GM18519 (cell line): Measurements from ENCODE around the gene EDNRB.
"Not testable (repeated sequence)": the region's sequence is repeated elsewhere in the genome, so short reads cannot be mapped to it uniquely, and the experiment has no call there.

ENCODE experiments used
- ATAC-seq: cut with Tn5 transposase; IDR thresholded peaks from one replicate; pipeline ENCODE4 v1.9.1; 2021; ENCODE audit warnings: mild to moderate bottlenecking, moderate library complexity; ENCODE audit not compliant: unreplicated experiment, low FRiP score

EDNRB gene

GRCh38 chr13:77918391-77919245 is at the start of gene EDNRB:
TSS of gene EDNRB (minus strand) at chr13:77918831. CDS start at chr13:77918573, 258 bp downstream.
- ATAC-seq = no peak

- ATAC-seq = no peak
These were observed 48.0 kb upstream of the EDNRB start for GRCh38 chr13:77966671-77967070.

GRCh38 chr13:77952737-77953136 is 34.1 kb upstream of the EDNRB start:
- no peak for ATAC-seq

GRCh38 chr13:77952276-77952675 is 33.6 kb upstream of the EDNRB start:
- ATAC-seq = no peak

- ATAC-seq = no peak
These were observed 27.9 kb upstream of the EDNRB start for GRCh38 chr13:77946522-77946921.

GRCh38 chr13:77935063-77935462 is 16.4 kb upstream of the EDNRB start:
- ATAC-seq = not testable (repeated sequence)

GRCh38 chr13:77930430-77930829 is 11.8 kb upstream of the EDNRB start:
- ATAC-seq = no peak

GRCh38 chr13:77928909-77929308 is 10.3 kb upstream of the EDNRB start:
- peak; percentile 97 for ATAC-seq

- no peak for ATAC-seq
These were observed 7.0 kb upstream of the EDNRB start for GRCh38 chr13:77925616-77926015.

- ATAC-seq = no peak
These were observed 1.3 kb upstream of the EDNRB start for GRCh38 chr13:77919921-77920294.

GRCh38 chr13:77919246-77919920 is 752 bp upstream of the EDNRB start:
- no peak for ATAC-seq

- no peak for ATAC-seq
These were observed 2.1 kb downstream of the EDNRB start for GRCh38 chr13:77916488-77916887.

- ATAC-seq = no peak
These were observed 2.9 kb downstream of the EDNRB start for GRCh38 chr13:77915686-77916085.

- no peak for ATAC-seq
These were observed 5.6 kb downstream of the EDNRB start for GRCh38 chr13:77913003-77913402.

GRCh38 chr13:77911751-77912150 is 6.9 kb downstream of the EDNRB start:
- no peak for ATAC-seq

GRCh38 chr13:77909827-77910226 is 8.8 kb downstream of the EDNRB start:
- ATAC-seq = no peak

- ATAC-seq = no peak
These were observed 10.1 kb downstream of the EDNRB start for GRCh38 chr13:77908531-77908930.

GRCh38 chr13:77907666-77908341 is 10.8 kb downstream of the EDNRB start:
- no peak for ATAC-seq

- no peak for ATAC-seq
These were observed 14.6 kb downstream of the EDNRB start for GRCh38 chr13:77904031-77904430.

- no peak for ATAC-seq
These were observed 15.2 kb downstream of the EDNRB start for GRCh38 chr13:77903435-77903834.

GRCh38 chr13:77902319-77902963 is 16.2 kb downstream of the EDNRB start:
- ATAC-seq = no peak
